HEK293T (cell line): ENCODE results near the gene CACNA1C.

ENCODE experiments used
- CTCF ChIA-PET: fragments of 350-600 bp; formaldehyde crosslinking; extraction: SDS; loops from one replicate; lab custom pipeline; 2021; ENCODE audit warnings: antibody characterized with exemption, inconsistent platforms; lab: Yijun Ruan, JAX
- POLR2A ChIA-PET: fragments of 350-600 bp; formaldehyde crosslinking; extraction: SDS; loops from one replicate; lab custom pipeline; 2020; ENCODE audit warnings: antibody characterized with exemption, inconsistent platforms; lab: Yijun Ruan, JAX
- DNase-seq: peaks from one replicate; pipeline ENCODE4 v3.0.0; 2012; ENCODE audit warnings: mixed read lengths; ENCODE audit errors: extremely low spot score
- ARNT ChIP-seq: fragments of 450-650 bp; IDR thresholded peaks from 2 replicates; pipeline ENCODE4 v1.6.1; 2017; ENCODE audit warnings: mild to moderate bottlenecking
- BHLHE40 ChIP-seq: fragments of 450-650 bp; IDR thresholded peaks from 2 replicates; pipeline ENCODE4 v1.6.1; 2016; ENCODE audit warnings: mild to moderate bottlenecking, moderate library complexity, borderline replicate concordance
- CTBP1 ChIP-seq: fragments of 450-650 bp; IDR thresholded peaks from 2 replicates; pipeline ENCODE4 v1.6.1; 2016; ENCODE audit warnings: borderline replicate concordance
- ELF4 ChIP-seq: fragments of 450-650 bp; IDR thresholded peaks from 2 replicates; pipeline ENCODE4 v1.6.1; 2017; ENCODE audit warnings: antibody characterized with exemption
- FOXA1 ChIP-seq: fragments of 450-650 bp; IDR thresholded peaks from 2 replicates; pipeline ENCODE4 v1.6.1; 2016; ENCODE audit warnings: mild to moderate bottlenecking
- FOXK2 ChIP-seq: fragments of 450-650 bp; IDR thresholded peaks from 2 replicates; pipeline ENCODE4 v1.6.1; 2016; ENCODE audit warnings: mild to moderate bottlenecking
- FOXM1 ChIP-seq: fragments of 450-650 bp; IDR thresholded peaks from 2 replicates; pipeline ENCODE4 v1.6.1; 2017; ENCODE audit warnings: mild to moderate bottlenecking, borderline replicate concordance
- HDGF ChIP-seq: fragments of 450-650 bp; IDR thresholded peaks from 2 replicates; pipeline ENCODE4 v1.6.1; 2017; ENCODE audit warnings: antibody characterized with exemption, borderline replicate concordance
- L3MBTL2 ChIP-seq: fragments of 450-650 bp; conservative IDR thresholded peaks from 2 replicates; pipeline ENCODE4 v1.6.1; 2016; ENCODE audit warnings: mild to moderate bottlenecking
- LEF1 ChIP-seq: fragments of 450-650 bp; IDR thresholded peaks from 2 replicates; pipeline ENCODE4 v1.6.1; 2017; ENCODE audit warnings: mild to moderate bottlenecking, borderline replicate concordance
- NFRKB ChIP-seq: fragments of 450-650 bp; IDR thresholded peaks from 2 replicates; pipeline ENCODE4 v1.6.1; 2016; ENCODE audit warnings: mild to moderate bottlenecking, moderate library complexity
- PKNOX1 ChIP-seq: fragments of 450-650 bp; IDR thresholded peaks from 2 replicates; pipeline ENCODE4 v1.6.1; 2016
- SP1 ChIP-seq: fragments of 450-650 bp; IDR thresholded peaks from 2 replicates; pipeline ENCODE4 v1.6.1; 2017
- SUZ12 ChIP-seq: fragments of 450-650 bp; IDR thresholded peaks from 2 replicates; pipeline ENCODE4 v1.6.1; 2016; ENCODE audit warnings: mild to moderate bottlenecking
- TARDBP ChIP-seq: fragments of 450-650 bp; IDR thresholded peaks from 2 replicates; pipeline ENCODE4 v1.6.1; 2016
- ZNF384 ChIP-seq: fragments of 450-650 bp; IDR thresholded peaks from 2 replicates; pipeline ENCODE4 v1.6.1; 2016

CACNA1C gene

GRCh38 chr12:2541631-2542204 lies 488.9 kb downstream of the CACNA1C start:
- ChIA-PET POLR2A (no interaction called here), CTCF (interaction anchor here (1.5 kb wide), 1 partner anchor 41 kb away, joined by 5 read pairs; no protein-coding TSS in a partner anchor)
- TF ChIP-seq ZNF384: no peak
- TF ChIP-seq FOXM1: no peak
- TF ChIP-seq CTBP1: no peak
- no peak for TF ChIP-seq NFRKB
- TF ChIP-seq SP1: no peak
- TF ChIP-seq L3MBTL2: no peak
- no peak for TF ChIP-seq SUZ12
- TF ChIP-seq ELF4: no peak
- TF ChIP-seq BHLHE40: no peak
- TF ChIP-seq FOXK2: no peak
- DNase-seq: no peak

DNA sequence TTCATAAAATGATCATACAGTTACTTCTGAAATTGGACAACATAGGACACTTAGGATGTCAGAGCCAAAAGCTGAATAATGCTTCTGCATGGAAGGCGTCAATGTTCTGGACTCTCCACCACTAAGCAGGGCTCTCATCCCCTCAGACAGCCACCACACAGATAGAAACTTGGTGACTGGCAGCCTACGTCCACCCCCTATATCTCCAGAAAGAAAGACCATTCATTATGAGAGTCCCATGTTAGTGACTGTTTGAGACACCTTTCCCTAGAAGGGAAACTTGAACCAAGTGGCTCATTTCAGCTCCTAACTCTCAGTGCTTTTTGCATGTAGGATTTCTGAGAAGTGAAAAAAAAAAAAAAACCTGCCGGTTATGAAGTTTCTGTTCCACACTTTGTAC lies 491.0 kb downstream of the CACNA1C start:
- TF ChIP-seq NFRKB: no peak
- TF ChIP-seq BHLHE40: no peak
- TF ChIP-seq ARNT: no peak
- TF ChIP-seq PKNOX1: no peak
- TF ChIP-seq L3MBTL2: no peak
- no peak for TF ChIP-seq SP1
- CTCF ChIA-PET: no interaction called here
- POLR2A ChIA-PET: no interaction called here
- DNase-seq: no peak

DNA sequence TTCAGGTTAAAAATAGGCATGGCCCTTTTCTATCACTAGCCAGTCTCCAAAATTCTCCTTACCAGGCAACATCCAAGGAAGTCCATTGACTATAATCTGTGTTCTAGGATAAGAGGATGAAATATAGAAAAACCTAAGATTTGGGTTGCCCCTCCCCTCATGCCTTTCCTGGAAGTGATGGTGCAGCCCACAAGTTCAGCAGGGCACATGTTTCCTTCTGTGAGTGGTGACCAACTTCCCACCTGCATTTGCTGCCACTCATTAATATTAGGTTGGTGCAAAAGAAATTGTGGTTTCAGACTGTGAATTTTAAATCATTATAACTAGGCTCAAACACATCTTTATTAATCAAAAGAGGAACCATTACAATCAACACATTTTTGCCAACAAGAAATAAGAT lies 491.4 kb downstream of the CACNA1C start:
- DNase-seq: no peak
- CTCF ChIA-PET: no interaction called here
- TF ChIP-seq SUZ12 (no peak), NFRKB (no peak), L3MBTL2 (no peak), PKNOX1 (no peak), CTBP1 (no peak), ARNT (no peak), SP1 (no peak)
- POLR2A ChIA-PET: no interaction called here

- TF ChIP-seq CTBP1 (no peak), ZNF384 (no peak), NFRKB (no peak), FOXM1 (no peak), ELF4 (no peak), LEF1 (no peak), FOXA1 (no peak), SP1 (no peak), TARDBP (no peak), ARNT (no peak), SUZ12 (no peak)
- ChIA-PET CTCF (interaction anchor here (0.8 kb wide), 1 partner anchor 68 kb away, joined by 3 read pairs; no protein-coding TSS in a partner anchor), POLR2A (no interaction called here)
- no peak for DNase-seq
Measured at GRCh38 chr12:2547273-2548044, 494.7 kb downstream of the CACNA1C start.

- ChIA-PET CTCF (no interaction called here), POLR2A (no interaction called here)
- DNase-seq: no peak
- TF ChIP-seq BHLHE40 (no peak), TARDBP (no peak), L3MBTL2 (no peak), CTBP1 (no peak), HDGF (no peak), PKNOX1 (no peak), NFRKB (no peak), FOXM1 (no peak), ARNT (no peak), LEF1 (no peak), ZNF384 (no peak), SP1 (no peak), FOXK2 (no peak), SUZ12 (no peak), FOXA1 (no peak), ELF4 (no peak)
Measured at GRCh38 chr12:2548081-2548480, 495.3 kb downstream of the CACNA1C start.

DNA sequence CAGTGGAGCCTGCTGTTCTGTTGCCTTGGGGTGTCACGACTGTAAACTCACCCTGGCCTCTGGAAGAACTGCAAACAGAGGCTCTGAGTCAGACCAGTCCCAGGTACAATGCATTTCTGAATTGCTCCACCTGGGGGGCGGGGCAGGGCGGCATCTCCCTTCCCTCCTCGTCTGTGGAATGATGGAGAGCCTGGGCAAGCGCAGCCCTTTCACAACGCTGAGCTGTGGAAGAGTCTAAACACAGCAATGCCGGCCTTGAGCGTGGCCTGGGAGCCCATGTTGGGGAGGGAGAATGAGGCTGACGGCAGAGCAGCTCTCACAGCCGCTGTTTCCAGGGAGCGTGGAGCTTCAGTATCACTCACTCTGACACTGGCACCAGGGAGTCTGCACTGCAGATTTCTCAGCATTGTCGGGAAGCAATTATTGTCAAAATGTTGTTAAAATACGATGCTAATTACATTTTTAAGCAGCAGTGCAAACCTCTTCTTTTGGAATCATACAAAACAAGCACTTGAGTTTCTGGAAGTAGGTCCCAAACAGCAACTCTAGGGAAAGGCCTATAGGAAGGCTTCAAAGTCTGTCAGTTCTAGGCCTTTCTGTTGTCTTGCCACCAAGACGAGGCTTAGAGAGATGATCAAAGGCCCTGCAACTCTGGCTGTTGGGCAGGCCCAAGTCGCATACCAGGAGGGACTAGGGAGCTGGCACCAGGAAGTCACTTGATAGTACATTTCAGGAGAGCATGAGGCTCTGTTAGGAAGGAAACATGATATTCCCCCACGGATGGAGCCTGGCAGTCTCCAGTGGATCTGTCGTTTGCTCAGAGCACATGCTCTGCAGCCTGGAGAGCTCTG lies 498.0 kb downstream of the CACNA1C start:
- ChIA-PET POLR2A (no interaction called here), CTCF (no interaction called here)
- TF ChIP-seq BHLHE40 (no peak), L3MBTL2 (no peak), ELF4 (no peak), FOXA1 (no peak), HDGF (no peak), SP1 (no peak), CTBP1 (no peak), PKNOX1 (no peak)
- DNase-seq: no peak
